Inferior parietal cortex (tissue), 1 donor: ENCODE measurements around the gene RGS10.
"Not testable (repeated sequence)": the region's sequence is repeated elsewhere in the genome, so short reads cannot be mapped to it uniquely, and the experiment has no call there.

ENCODE experiments used
- DNase-seq: peaks from one replicate; pipeline ENCODE4 v3.0.0-alpha.2; 2016; ENCODE audit errors: extremely low spot score

The RGS10 gene

GRCh38 chr10:119538632-119539358, 3.7 kb downstream of the RGS10 start:
- DNase-seq = no peak

- DNase-seq = no peak
Observed at GRCh38 chr10:119537953-119538630, 4.4 kb downstream of the RGS10 start.

GRCh38 chr10:119536508-119537025, 6.0 kb downstream of the RGS10 start:
- no peak for DNase-seq

- no peak for DNase-seq
Observed at GRCh38 chr10:119535837-119536507, 6.5 kb downstream of the RGS10 start.

GRCh38 chr10:119535305-119535704, 7.2 kb downstream of the RGS10 start:
- DNase-seq = no peak

- no peak for DNase-seq
Observed at GRCh38 chr10:119533473-119533872, 9.0 kb downstream of the RGS10 start.

GRCh38 chr10:119532791-119533190, 9.7 kb downstream of the RGS10 start:
- not testable (repeated sequence) for DNase-seq

DNA sequence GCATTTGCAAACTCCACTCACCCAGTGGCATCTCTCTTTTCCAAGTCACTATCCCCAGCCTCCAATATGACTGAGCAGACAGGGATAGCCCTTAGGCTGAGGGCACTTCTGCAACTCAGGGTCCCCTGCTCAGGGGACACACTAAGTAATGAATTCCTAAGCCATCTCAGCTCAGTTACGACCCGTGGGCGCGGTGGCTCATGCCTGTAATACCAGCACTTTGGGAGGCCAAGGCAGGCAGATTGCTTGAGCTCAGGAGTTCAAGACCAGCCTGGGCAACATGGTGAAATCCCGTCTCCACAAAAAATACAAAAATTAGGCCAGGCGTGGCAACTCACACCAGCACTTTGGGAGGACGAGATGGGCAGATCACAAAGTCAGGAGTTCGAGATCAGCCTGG, 10.3 kb downstream of the RGS10 start:
- DNase-seq = not testable (repeated sequence)

- no peak for DNase-seq
Observed at GRCh38 chr10:119531067-119531466, 11.5 kb downstream of the RGS10 start.

DNA sequence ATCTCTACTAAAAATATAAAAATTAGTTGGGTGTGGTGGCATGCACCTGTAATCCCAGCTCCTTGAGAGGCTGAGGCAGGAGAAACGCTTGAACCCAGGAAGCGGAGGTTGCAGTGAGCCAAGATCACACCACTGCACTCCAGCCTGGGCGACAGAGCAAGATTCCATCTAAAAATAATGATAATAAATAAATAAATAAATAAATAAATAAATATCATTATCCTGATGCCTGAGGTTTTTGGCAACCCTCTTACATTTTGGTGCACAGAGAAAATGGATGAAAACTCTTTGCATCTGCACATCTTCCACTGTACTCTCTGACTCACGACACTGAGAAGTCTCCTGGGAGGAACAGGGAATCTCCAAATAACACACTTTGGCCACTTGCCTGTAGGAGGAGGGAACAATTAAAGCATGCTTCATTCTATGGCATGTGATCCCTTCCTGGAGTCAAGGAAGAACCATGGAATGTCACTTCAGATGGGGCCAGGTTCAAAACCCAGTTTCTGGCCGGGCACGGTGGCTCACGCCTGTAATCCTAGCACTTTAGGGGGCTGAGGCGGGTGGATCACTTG, 13.8 kb downstream of the RGS10 start:
- DNase-seq = not testable (repeated sequence)

- DNase-seq = no peak
Observed at GRCh38 chr10:119526621-119527592, 15.6 kb downstream of the RGS10 start.

DNA sequence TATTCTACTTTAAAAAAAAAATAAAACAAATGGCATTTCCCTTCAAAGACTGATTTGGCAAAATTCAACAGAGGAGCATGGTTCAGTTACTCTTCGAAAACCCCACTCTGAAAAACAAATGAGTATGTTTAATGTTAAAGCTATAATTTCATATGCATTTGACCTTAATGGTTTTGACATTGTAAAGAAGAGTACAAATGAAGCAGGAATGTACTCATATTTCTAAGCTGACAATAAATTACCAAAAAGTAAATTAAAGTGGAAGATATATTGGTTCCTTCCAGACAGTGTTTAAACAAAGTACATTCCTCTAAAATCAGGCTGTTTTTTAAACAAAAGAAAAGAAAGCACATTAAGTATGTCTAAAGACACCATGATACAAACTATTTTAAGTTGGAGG, 16.4 kb downstream of the RGS10 start:
- no peak for DNase-seq

DNA sequence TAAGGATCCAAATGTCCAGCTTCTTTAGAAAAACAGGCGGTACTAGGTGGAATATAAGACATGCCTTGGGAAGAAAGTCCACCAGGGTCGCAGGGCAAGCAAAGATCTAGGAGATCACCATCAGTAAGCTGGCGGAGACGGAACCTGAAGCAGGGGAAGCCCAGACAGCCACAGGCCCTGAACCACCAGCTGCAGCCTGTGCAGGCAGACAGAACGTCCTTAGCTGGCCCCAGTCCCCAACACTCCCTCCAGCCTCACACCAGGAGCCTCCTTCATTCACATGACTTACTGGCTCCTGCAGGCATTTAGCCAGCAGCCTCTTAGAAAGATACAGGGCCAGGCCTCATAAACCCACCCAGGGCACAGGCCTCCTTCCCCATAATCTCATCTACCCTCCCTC, 17.4 kb downstream of the RGS10 start:
- no peak for DNase-seq

GRCh38 chr10:119524720-119525070, 17.8 kb downstream of the RGS10 start:
- DNase-seq = no peak

- no peak for DNase-seq
Observed at GRCh38 chr10:119523895-119524719, 18.4 kb downstream of the RGS10 start.

DNA sequence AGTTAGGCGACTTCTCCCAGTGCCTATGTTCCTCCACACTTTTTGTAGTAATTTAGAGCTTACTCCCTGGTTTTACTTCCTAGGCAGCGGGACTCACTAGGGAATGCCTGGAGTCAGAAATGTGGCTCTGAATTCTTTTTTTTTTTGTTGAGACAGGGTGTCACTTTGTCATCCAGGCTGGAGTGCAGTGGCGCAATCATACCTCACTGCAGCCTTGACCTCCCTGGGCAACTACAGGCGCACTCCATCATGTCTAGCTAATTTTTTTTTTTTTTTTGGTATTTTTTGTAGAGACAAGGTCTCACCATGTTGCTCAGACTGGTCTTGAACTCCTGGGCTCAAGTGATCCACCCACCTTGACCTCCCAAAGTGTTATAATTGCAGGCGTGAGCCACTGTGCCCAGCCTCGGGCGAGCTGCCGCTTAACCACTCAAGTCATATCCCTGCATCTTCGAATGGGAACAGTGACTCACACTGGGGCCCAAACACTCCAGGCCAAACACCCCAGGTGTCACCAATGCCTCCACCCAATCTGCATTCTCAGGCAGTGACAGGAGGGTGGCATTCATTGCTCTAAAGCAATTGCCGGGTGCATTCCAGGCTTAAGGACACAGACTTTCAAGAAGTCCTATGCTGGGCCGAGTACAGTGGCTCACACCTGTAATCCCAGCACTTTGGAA, 19.6 kb downstream of the RGS10 start:
- DNase-seq = no peak

DNA sequence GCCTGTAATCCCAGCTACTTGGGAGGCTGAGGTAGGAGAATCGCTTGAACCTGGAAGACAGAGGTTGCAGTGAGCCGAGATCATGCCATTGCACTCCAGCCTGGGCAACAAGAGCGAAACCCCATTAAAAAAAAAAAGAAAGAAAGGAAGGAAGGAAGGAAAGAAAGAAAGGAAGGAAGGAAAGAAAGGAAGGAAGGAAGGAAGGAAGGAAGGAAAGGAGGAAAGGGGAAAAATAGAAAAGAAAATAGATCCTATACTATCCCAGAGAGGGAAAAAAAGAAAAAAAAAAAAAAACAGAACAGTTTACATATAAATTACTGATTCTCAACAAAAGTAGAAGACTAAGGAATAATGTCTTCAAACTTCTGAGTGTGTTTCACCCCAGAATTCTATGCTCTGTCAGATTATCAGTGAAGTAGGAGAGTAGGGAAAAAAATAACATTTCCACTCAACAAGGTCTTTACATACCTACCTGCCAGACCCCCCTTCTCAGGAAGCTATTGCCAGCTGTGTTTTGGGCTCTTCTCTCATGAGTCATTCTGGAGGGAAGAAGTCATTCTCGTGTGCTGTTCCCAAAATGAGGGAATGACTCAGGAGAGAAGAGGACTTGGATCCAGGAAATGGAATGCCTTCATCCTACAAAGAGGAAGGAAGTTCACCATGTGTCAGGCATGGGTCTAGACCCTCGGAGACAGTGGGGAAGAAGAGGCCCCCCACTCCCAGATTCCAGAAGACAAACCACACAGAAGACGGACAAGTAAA, 20.9 kb downstream of the RGS10 start:
- no peak for DNase-seq

GRCh38 chr10:119520283-119520682, 22.2 kb downstream of the RGS10 start:
- DNase-seq = no peak

- DNase-seq = no peak
Observed at GRCh38 chr10:119518936-119519335, 23.6 kb downstream of the RGS10 start.
